ENCODE measurements around the gene HPCA. TPM values are rescaled to one million over a fixed set of nuclear protein-coding genes. Genes with fewer than 3 reads are reported as not detected.

HPCA gene
- polyA plus RNA-seq: not detected in 3 replicates
- polyA plus RNA-seq (2011; ENCODE audit: low read depth): not detected
- polyA plus RNA-seq (2011; cell fraction: cytosol; rRNA removed): not detected in 2 replicates
- not detected in 2 replicates for polyA plus RNA-seq (2011; cell fraction: nucleus; rRNA removed)
- polyA plus RNA-seq (2012; ENCODE audit: low replicate concordance): 0.44 and 1.1 TPM in 2 replicates
- not detected in 3 replicates for polyA minus RNA-seq
- not detected for polyA minus RNA-seq (2011; cell fraction: cytosol; rRNA and poly(A)+ RNA removed)
- not detected in 2 replicates for polyA minus RNA-seq (2011; cell fraction: nucleus; rRNA and poly(A)+ RNA removed)

DNA sequence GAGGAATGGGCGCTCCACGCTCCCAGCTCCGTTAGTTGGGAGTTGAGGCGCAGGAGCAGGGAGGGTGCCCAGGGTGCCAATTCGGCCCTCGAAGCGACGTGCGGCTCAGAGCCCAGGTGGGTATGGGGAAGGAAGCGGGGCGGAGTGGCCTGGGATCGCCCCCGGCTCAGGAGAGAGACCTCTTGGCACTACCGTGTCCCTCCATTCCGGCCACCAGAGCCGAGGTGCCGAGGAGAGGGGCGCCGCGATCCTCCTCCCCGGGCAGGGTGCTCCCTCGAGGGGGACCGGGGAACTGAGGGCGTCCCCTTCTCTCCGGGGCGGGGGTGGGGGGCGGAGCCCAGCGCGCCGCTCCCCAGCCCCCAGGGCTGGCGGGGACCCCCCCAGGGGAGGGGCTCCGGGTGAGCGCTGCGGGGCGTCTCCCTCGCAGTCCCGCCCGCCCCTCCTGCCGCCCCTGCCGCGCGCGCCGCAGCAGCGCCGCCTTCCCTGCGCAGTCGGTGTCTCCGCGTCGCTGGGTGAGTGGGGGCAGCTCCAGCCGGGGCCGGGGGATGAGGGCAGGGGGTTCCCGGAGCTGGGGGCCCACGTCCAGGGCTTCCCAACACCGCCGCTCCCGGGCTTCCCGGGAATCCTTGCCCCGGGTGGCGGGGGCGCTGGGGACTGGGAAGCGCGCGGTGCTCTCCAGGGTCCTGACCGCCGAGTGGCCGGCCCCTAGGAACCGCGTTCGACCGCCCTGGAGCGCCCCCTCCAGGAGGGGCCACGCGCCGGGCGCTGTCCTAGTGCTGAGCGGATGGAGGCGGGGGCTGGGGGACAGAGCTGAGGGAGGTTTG is at the start of gene HPCA:
Gene HPCA (plus strand): TSS at position 488 of the 824 bp plus-strand sequence. CDS start 2,408 bp downstream, outside the sequence.
- FAIRE-seq (no peak), DNase-seq (ENCODE audit: low read depth, low spot score) (no peak)
- dilution Hi-C loops (cut with MboI; ENCODE audit: extremely low pct_ligation_motif_present, low sequenced_read_pairs): no loop called here

DNA sequence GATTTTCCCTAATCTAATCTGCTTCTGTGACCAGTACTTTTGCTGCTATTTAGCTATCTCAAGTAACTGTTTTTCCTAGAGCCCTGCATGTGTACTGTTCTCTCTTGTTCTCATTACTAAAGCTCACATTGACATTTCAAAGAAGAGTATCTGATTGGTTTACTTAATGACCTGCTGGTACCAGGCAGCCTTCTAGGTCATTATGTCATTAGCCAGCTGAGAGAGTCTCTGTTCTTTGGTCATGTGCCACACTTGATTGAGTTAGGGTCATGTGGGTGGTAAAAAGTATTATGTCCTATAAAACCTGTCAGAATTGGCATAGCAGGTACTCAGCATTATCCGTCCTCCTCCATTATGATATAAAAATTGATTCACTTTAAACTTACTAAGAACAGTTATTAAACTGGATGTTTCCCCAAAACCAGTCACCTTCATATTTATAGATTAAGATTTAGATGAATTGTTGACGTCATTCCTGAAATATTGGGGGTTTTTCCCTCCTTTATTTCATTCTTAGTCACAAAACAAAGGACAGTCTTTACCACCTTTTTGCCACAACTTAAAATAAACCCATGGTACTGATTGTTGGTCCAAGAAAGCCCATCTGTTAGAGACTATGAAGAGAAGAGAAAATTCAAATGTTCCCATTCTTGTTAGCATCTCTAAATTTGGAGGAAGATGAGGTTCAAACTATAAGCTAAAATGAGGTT is 37.8 kb upstream of the HPCA start:
- H3K4me2 ChIP-seq (ENCODE audit: control insufficient read depth, extremely low read depth, insufficient read depth, low read depth, low read length): no peak overlapping the region
- H4K20me1 ChIP-seq (ENCODE audit: control insufficient read depth, extremely low read depth, insufficient read depth, low read length): no peaks in the 10 kb centered on the region
- no peak overlapping the region for H3K9ac ChIP-seq (ENCODE audit: control insufficient read depth, extremely low read depth, insufficient read depth, low read length)
- TF ChIP-seq EZH2 (IDR thresholded peaks at IDR 0.05; ENCODE audit: low read length): no peak
- TF ChIP-seq, protein P1, sequence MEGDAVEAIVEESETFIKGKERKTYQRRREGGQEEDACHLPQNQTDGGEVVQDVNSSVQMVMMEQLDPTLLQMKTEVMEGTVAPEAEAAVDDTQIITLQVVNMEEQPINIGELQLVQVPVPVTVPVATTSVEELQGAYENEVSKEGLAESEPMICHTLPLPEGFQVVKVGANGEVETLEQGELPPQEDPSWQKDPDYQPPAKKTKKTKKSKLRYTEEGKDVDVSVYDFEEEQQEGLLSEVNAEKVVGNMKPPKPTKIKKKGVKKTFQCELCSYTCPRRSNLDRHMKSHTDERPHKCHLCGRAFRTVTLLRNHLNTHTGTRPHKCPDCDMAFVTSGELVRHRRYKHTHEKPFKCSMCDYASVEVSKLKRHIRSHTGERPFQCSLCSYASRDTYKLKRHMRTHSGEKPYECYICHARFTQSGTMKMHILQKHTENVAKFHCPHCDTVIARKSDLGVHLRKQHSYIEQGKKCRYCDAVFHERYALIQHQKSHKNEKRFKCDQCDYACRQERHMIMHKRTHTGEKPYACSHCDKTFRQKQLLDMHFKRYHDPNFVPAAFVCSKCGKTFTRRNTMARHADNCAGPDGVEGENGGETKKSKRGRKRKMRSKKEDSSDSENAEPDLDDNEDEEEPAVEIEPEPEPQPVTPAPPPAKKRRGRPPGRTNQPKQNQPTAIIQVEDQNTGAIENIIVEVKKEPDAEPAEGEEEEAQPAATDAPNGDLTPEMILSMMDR (optimal IDR thresholded peaks at IDR 0.05 in 1 of 3, IDR thresholded peaks at IDR 0.05 in 1 of 3, conservative IDR thresholded peaks at IDR 0.05 in 1 of 3; ENCODE audit: extremely low read depth in 1 of 3, insufficient read depth in 2 of 3, low read length in 3 of 3): no peak
- DNase-seq (ENCODE audit: low read depth, low spot score) (no peak), FAIRE-seq (no peak)
- H2AFZ ChIP-seq (ENCODE audit: control insufficient read depth, low read length): no peak overlapping the region
- no peaks in the 10 kb centered on the region for H3K9me3 ChIP-seq (ENCODE audit: control insufficient read depth, low read depth, low read length)
- H3K4me3 ChIP-seq (ENCODE audit: control insufficient read depth in 2 of 3, extremely low read depth in 1 of 3, insufficient read depth in 2 of 3, low read depth in 1 of 3, low read length in 3 of 3): no peak overlapping the region
- dilution Hi-C loops (cut with MboI; ENCODE audit: extremely low pct_ligation_motif_present, low sequenced_read_pairs): no loop called here
- H3K36me3 ChIP-seq (ENCODE audit: control insufficient read depth in 2 of 2, extremely low read depth in 1 of 2, insufficient read depth in 2 of 2, low read length in 2 of 2): peaks cover 2 to 6% of the 10 kb centered on the region in 2 experiments
- H3K4me1 ChIP-seq (ENCODE audit: control insufficient read depth, extremely low read depth, insufficient read depth, low read length): no peaks in the 10 kb centered on the region
- H3K79me2 ChIP-seq (ENCODE audit: control insufficient read depth, insufficient read depth, low read length): no peaks in the 10 kb centered on the region
- H3K27me3 ChIP-seq (ENCODE audit: control insufficient read depth, extremely low read depth, insufficient read depth, low read length): no peaks in the 10 kb centered on the region
- H3K9me1 ChIP-seq (ENCODE audit: control insufficient read depth, extremely low read depth, insufficient read depth, low read length): no peaks in the 10 kb centered on the region
- no peak overlapping the region for H3K27ac ChIP-seq (ENCODE audit: control insufficient read depth, insufficient read depth, low read length)

More for the DNA sequence above, at the start of gene HPCA:
- TF ChIP-seq, protein P1 (optimal IDR thresholded peaks at IDR 0.05 in 1 of 3, IDR thresholded peaks at IDR 0.05 in 1 of 3, conservative IDR thresholded peaks at IDR 0.05 in 1 of 3; ENCODE audit: extremely low read depth in 1 of 3, insufficient read depth in 2 of 3, low read length in 3 of 3): peak; percentile 56 to 82 (median 71)
- peak; percentile 61 for TF ChIP-seq EZH2 (IDR thresholded peaks at IDR 0.05; ENCODE audit: low read length)
- Histone ChIP-seq H3K9me1 (ENCODE audit: control insufficient read depth, extremely low read depth, insufficient read depth, low read length) (no peaks in the 10 kb centered on the region), H3K4me1 (ENCODE audit: control insufficient read depth, extremely low read depth, insufficient read depth, low read length) (no peaks in the 10 kb centered on the region), H3K79me2 (ENCODE audit: control insufficient read depth, insufficient read depth, low read length) (no peaks in the 10 kb centered on the region), H4K20me1 (ENCODE audit: control insufficient read depth, extremely low read depth, insufficient read depth, low read length) (peaks cover 4% of the 10 kb centered on the region), H3K27me3 (ENCODE audit: control insufficient read depth, extremely low read depth, insufficient read depth, low read length) (peaks cover 45% of the 10 kb centered on the region), H2AFZ (ENCODE audit: control insufficient read depth, low read length) (no peak within 1 kb of the TSS), H3K9ac (ENCODE audit: control insufficient read depth, extremely low read depth, insufficient read depth, low read length) (no peak within 1 kb of the TSS), H3K4me2 (ENCODE audit: control insufficient read depth, extremely low read depth, insufficient read depth, low read depth, low read length) (no peak within 1 kb of the TSS), H3K9me3 (ENCODE audit: control insufficient read depth, low read depth, low read length) (no peaks in the 10 kb centered on the region), H3K36me3 (ENCODE audit: control insufficient read depth in 2 of 2, extremely low read depth in 1 of 2, insufficient read depth in 2 of 2, low read length in 2 of 2) (no peaks in the 10 kb centered on the region), H3K27ac (ENCODE audit: control insufficient read depth, insufficient read depth, low read length) (no peak within 1 kb of the TSS), H3K4me3 (ENCODE audit: control insufficient read depth in 2 of 3, extremely low read depth in 1 of 3, insufficient read depth in 2 of 3, low read depth in 1 of 3, low read length in 3 of 3) (no peak within 1 kb of the TSS)
